IMR-90 (cell line): ENCODE measurements around the gene HIF1AN. TPM values are rescaled to one million over a fixed set of nuclear protein-coding genes. Genes with fewer than 3 reads are reported as not detected.

ENCODE experiments used
- ATAC-seq: fragments of 200-7000 bp; cut with Tn5 transposase; 2 replicates; pipeline ENCODE4 v1.9.1; 2020; ENCODE audit warnings: low read depth, mild to moderate bottlenecking, moderate library complexity
- BruUV-seq: library from RNA; stranded (reverse); fragments of 400-500 nt; replicated peaks from 2 replicates; lab custom pipeline; 2021; lab: Mats Ljungman, UMichigan
- CTCF ChIA-PET: fragments of 300-600 bp; formaldehyde crosslinking; extraction: SDS; loops from one replicate; lab custom pipeline; 2021; ENCODE audit warnings: antibody characterized with exemption; lab: Yijun Ruan, JAX
- POLR2A ChIA-PET: fragments of 300-600 bp; sonication (Branson Sonifier 250); formaldehyde crosslinking; loops from one replicate; lab custom pipeline; 2022; ENCODE audit warnings: antibody characterized with exemption; ENCODE audit not compliant: unreplicated experiment; lab: Charles Lee
- DNase-seq: peaks from one replicate; pipeline ENCODE4 v3.0.0; 2013
- H2AFZ ChIP-seq: replicated peaks from 2 replicates; pipeline ENCODE3; 2013; ENCODE audit warnings: low read length, mild to moderate bottlenecking; ENCODE audit not compliant: poor library complexity
- H2AK5ac ChIP-seq: 2 replicates; pipeline ENCODE4 v1.6.1; 2013; ENCODE audit warnings: low read depth, low read length, inconsistent platforms
- H2AK9ac ChIP-seq: replicated peaks from 2 replicates; pipeline ENCODE3; 2013; ENCODE audit warnings: mild to moderate bottlenecking, low read depth, low read length, moderate library complexity; ENCODE audit not compliant: poor library complexity
- H2BK120ac ChIP-seq: 2 replicates; pipeline ENCODE4 v1.6.1; 2013; ENCODE audit warnings: low read depth, low read length, inconsistent platforms
- H2BK15ac ChIP-seq: 3 replicates; pipeline ENCODE4 v1.6.1; 2013; ENCODE audit warnings: low read depth, low read length, inconsistent platforms
- H2BK20ac ChIP-seq: 2 replicates; pipeline ENCODE4 v1.6.1; 2013; ENCODE audit warnings: low read depth, mild to moderate bottlenecking, inconsistent platforms, low read length, moderate library complexity
- H2BK5ac ChIP-seq: 2 replicates; pipeline ENCODE4 v1.6.1; 2013; ENCODE audit warnings: mild to moderate bottlenecking, low read depth, low read length, inconsistent platforms; ENCODE audit not compliant: poor library complexity, severe bottlenecking
- H3K14ac ChIP-seq: replicated peaks from 2 replicates; pipeline ENCODE4 v1.6.1; 2013; ENCODE audit warnings: low read depth, low read length, inconsistent platforms
- H3K18ac ChIP-seq: 2 replicates; pipeline ENCODE4 v1.6.1; 2013; ENCODE audit warnings: low read depth, low read length, control low read depth
- H3K23ac ChIP-seq: 2 replicates; pipeline ENCODE4 v1.6.1; 2013; ENCODE audit warnings: low read depth, low read length, inconsistent platforms
- H3K27ac ChIP-seq: 2 replicates; pipeline ENCODE4 v1.5.1; 2013; ENCODE audit warnings: mild to moderate bottlenecking, control low read depth, low read length; ENCODE audit not compliant: insufficient read depth
- H3K27me3 ChIP-seq: 2 replicates; pipeline ENCODE4 v1.6.1; 2013; ENCODE audit warnings: low read length; ENCODE audit not compliant: control insufficient read depth, insufficient read depth
- H3K36me3 ChIP-seq: 2 replicates; pipeline ENCODE4 v1.6.1; 2013; ENCODE audit warnings: low read length, mixed read lengths; ENCODE audit not compliant: control insufficient read depth, insufficient read depth
- H3K4ac ChIP-seq: 2 replicates; pipeline ENCODE4 v1.6.1; 2013; ENCODE audit warnings: low read depth, low read length, inconsistent platforms
- H3K4me1 ChIP-seq: 2 replicates; pipeline ENCODE4 v1.6.1; 2013; ENCODE audit warnings: low read length, mixed read lengths; ENCODE audit not compliant: control insufficient read depth, insufficient read depth
- H3K4me2 ChIP-seq: 2 replicates; pipeline ENCODE4 v1.6.1; 2013; ENCODE audit warnings: low read depth, mild to moderate bottlenecking, control low read depth, low read length, moderate library complexity
- H3K4me3 ChIP-seq: 2 replicates; pipeline ENCODE4 v1.5.1; 2013; ENCODE audit warnings: low read depth, mild to moderate bottlenecking, control low read depth, low read length, moderate library complexity; ENCODE audit not compliant: insufficient read depth
- H3K56ac ChIP-seq: 2 replicates; pipeline ENCODE4 v1.6.1; 2013; ENCODE audit warnings: low read length, inconsistent platforms; ENCODE audit not compliant: insufficient read depth; ENCODE audit errors: extremely low read depth
- H3K79me1 ChIP-seq, 2 experiments: 2 replicates each; pipeline ENCODE4 v1.6.1; 2013; ENCODE audit warnings: low read length in 2 of 2, inconsistent platforms in 1 of 2, low read depth in 1 of 2
- H3K9ac ChIP-seq: 2 replicates; pipeline ENCODE4 v1.6.1; 2013; ENCODE audit warnings: low read depth, low read length, control low read depth
- H3K9me1 ChIP-seq: 2 replicates; pipeline ENCODE4 v1.6.1; 2013; ENCODE audit warnings: low read length, inconsistent platforms; ENCODE audit not compliant: insufficient read depth
- H3K9me3 ChIP-seq: 2 replicates; pipeline ENCODE4 v1.6.1; 2013; ENCODE audit warnings: low read length; ENCODE audit not compliant: control insufficient read depth, insufficient read depth
- H4K20me1 ChIP-seq: 2 replicates; pipeline ENCODE4 v1.6.1; 2013; ENCODE audit warnings: low read length, inconsistent platforms; ENCODE audit not compliant: insufficient read depth
- H4K5ac ChIP-seq: 2 replicates; pipeline ENCODE4 v1.6.1; 2013; ENCODE audit warnings: mild to moderate bottlenecking, low read depth, low read length, control low read depth
- H4K8ac ChIP-seq, 2 experiments: 2 replicates each; pipeline ENCODE4 v1.6.1; 2013; ENCODE audit warnings: low read depth in 2 of 2, low read length in 2 of 2, control low read depth in 1 of 2, inconsistent platforms in 1 of 2
- H4K91ac ChIP-seq: 2 replicates; pipeline ENCODE4 v1.6.1; 2013; ENCODE audit warnings: low read depth, low read length, inconsistent platforms; ENCODE audit not compliant: insufficient read depth
- CEBPB ChIP-seq: IDR thresholded peaks from 2 replicates; pipeline ENCODE4 v1.6.1; 2012; ENCODE audit warnings: low read depth, low read length, improper control_type of control experiment
- FOS ChIP-seq: fragments of 150-350 bp; IDR thresholded peaks from 2 replicates; pipeline ENCODE4 v1.6.1; 2016; ENCODE audit warnings: low read depth, low read length
- MXI1 ChIP-seq: IDR thresholded peaks from 2 replicates; pipeline ENCODE4 v1.6.1; 2012; ENCODE audit warnings: low read depth, mild to moderate bottlenecking, low read length, moderate library complexity, borderline replicate concordance
- RCOR1 ChIP-seq: IDR thresholded peaks from 2 replicates; pipeline ENCODE4 v1.6.1; 2012; ENCODE audit warnings: mild to moderate bottlenecking, low read length, improper control_type of control experiment; ENCODE audit not compliant: insufficient replicate concordance
- SMC3 ChIP-seq: fragments of 150-350 bp; IDR thresholded peaks from 2 replicates; pipeline ENCODE4 v1.6.1; 2016; ENCODE audit warnings: low read depth, mild to moderate bottlenecking, antibody characterized with exemption, low read length, moderate library complexity
- WGBS, 2 experiments: methylation state at CpG; one replicate each; pipeline versions ENCODE4 v1.1.5 to v1.1.7; 2013; ENCODE audit warnings: missing lambda C conversion rate in 2 of 2; ENCODE audit not compliant: insufficient read length in 1 of 2; ENCODE audit errors: extremely low coverage in 2 of 2; 5-methylcytosine and 5-hydroxymethylcytosine counted together
- dilution Hi-C: fragments of 300-500 bp; cut with HindIII; formaldehyde crosslinking; loops from one replicate; pipeline ENCODE4 v1.14.3; 2018; ENCODE audit warnings: low sequenced_read_pairs; ENCODE audit not compliant: unreplicated experiment
- in situ Hi-C: fragments of 300-500 bp; cut with MboI; formaldehyde crosslinking; loops from 3 replicates; pipeline ENCODE4 v1.14.3; 2019; ENCODE audit warnings: low sequenced_read_pairs, inconsistent platforms, mixed read lengths
- intact Hi-C: fragments of 100-400 bp; cut with micrococcal nuclease; formaldehyde crosslinking; loops from 2 replicates; pipeline ENCODE4 v1.10.0; 2022
- polyA plus RNA-seq, 3 experiments: library from polyadenylated mRNA; depleted of rRNA; stranded (reverse); fragments of >200 nt; gene quantifications; 2 replicates each; pipeline ENCODE4 v1.2.3, GENCODE V29; 2012; ENCODE audit warnings: low replicate concordance in 1 of 3
- total RNA-seq: library from RNA; depleted of rRNA; stranded (reverse); fragments of >200 nt; gene quantifications from 2 replicates; pipeline ENCODE4 v1.2.3, GENCODE V29; 2012
- TF ChIP-seq, protein P1 (sequence below): fragments of 150-350 bp; IDR thresholded peaks from 2 replicates; pipeline ENCODE4 v1.6.1; 2016; ENCODE audit warnings: low read depth, mild to moderate bottlenecking, low read length, moderate library complexity, borderline replicate concordance
- TF ChIP-seq, protein P2 (sequence below): fragments of 150-350 bp; IDR thresholded peaks from 2 replicates; pipeline ENCODE4 v1.6.1; 2017; ENCODE audit warnings: mild to moderate bottlenecking, antibody characterized with exemption, low read length, low read depth

Gene HIF1AN
- total and polyA plus RNA-seq, 2 of the 4 experiments (the other 2 are of a cell fraction): 10.2 to 10.3 TPM

GRCh38 chr10:100575585-100576281, 40.0 kb downstream of the HIF1AN start:
- Histone ChIP-seq H4K20me1 (no peaks in the 10 kb centered on the region), H3K9me3 (no peaks in the 10 kb centered on the region), H3K23ac (no peak overlapping the region), H3K9me1 (no peaks in the 10 kb centered on the region), H3K14ac (no peak overlapping the region), H3K56ac (no peak overlapping the region), H3K4ac (no peak overlapping the region), H2AFZ (peak overlapping the region; percentile 43), H3K9ac (no peak overlapping the region), H2BK120ac (no peak overlapping the region), H2BK5ac (no peak overlapping the region), H3K4me2 (no peak overlapping the region), H3K4me1 (no peaks in the 10 kb centered on the region), H2AK5ac (no peak overlapping the region), H3K18ac (no peak overlapping the region), H2AK9ac (no peak overlapping the region), H4K5ac (no peak overlapping the region), H3K27ac (no peak overlapping the region), H3K4me3 (no peak overlapping the region), H2BK20ac (no peak overlapping the region), H4K8ac (no peak overlapping the region), H2BK15ac (no peak overlapping the region), H3K79me1 (no peaks in the 10 kb centered on the region), H3K36me3 (no peaks in the 10 kb centered on the region), H4K91ac (no peak overlapping the region), H3K27me3 (peaks cover 45% of the 10 kb centered on the region)
- POLR2A ChIA-PET: no interaction called here
- in situ Hi-C loops (no loop called here), intact Hi-C loops (no loop called here), dilution Hi-C loops (no loop called here)
- 0% methylated on average over 1 of the region's 8 CpGs; no CpG with 5 or more reads in 1 of the 2 experiments for WGBS, 2 experiments
- no peak for DNase-seq
- CTCF ChIA-PET: no interaction called here
- TF ChIP-seq, protein P1, sequence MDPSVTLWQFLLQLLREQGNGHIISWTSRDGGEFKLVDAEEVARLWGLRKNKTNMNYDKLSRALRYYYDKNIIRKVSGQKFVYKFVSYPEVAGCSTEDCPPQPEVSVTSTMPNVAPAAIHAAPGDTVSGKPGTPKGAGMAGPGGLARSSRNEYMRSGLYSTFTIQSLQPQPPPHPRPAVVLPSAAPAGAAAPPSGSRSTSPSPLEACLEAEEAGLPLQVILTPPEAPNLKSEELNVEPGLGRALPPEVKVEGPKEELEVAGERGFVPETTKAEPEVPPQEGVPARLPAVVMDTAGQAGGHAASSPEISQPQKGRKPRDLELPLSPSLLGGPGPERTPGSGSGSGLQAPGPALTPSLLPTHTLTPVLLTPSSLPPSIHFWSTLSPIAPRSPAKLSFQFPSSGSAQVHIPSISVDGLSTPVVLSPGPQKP: no peak
- no peak for TF ChIP-seq RCOR1
- no peak for TF ChIP-seq SMC3
- TF ChIP-seq FOS: no peak
- TF ChIP-seq, protein P2, sequence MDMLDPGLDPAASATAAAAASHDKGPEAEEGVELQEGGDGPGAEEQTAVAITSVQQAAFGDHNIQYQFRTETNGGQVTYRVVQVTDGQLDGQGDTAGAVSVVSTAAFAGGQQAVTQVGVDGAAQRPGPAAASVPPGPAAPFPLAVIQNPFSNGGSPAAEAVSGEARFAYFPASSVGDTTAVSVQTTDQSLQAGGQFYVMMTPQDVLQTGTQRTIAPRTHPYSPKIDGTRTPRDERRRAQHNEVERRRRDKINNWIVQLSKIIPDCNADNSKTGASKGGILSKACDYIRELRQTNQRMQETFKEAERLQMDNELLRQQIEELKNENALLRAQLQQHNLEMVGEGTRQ: no peak
- no peak for TF ChIP-seq CEBPB
- no peak for TF ChIP-seq MXI1
- ATAC-seq: no peak
- BruUV-seq: no TSS peak
